Mesenchymal stem cell (in vitro differentiated cells and primary cell): ENCODE measurements around the gene NPHP4.

Experiments
- DNase-seq: peaks from one replicate; pipeline ENCODE4 v3.0.0-alpha.2; 2013
- H2AFZ ChIP-seq: one replicate; pipeline ENCODE4 v1.6.1; 2013; ENCODE audit warnings: low read depth, mild to moderate bottlenecking, control low read depth, inconsistent platforms, low read length, moderate library complexity
- H2AK5ac ChIP-seq: 2 replicates; pipeline ENCODE4 v1.6.1; 2013; ENCODE audit warnings: low read length, moderate library complexity, mild to moderate bottlenecking, inconsistent platforms; ENCODE audit not compliant: severe bottlenecking
- H2BK120ac ChIP-seq: one replicate; pipeline ENCODE4 v1.6.1; 2013; ENCODE audit warnings: low read depth, mild to moderate bottlenecking, inconsistent platforms, low read length, moderate library complexity
- H2BK12ac ChIP-seq, 2 experiments: one replicate each; pipeline ENCODE4 v1.6.1; 2013; ENCODE audit warnings: inconsistent platforms in 2 of 2, low read length in 2 of 2, mild to moderate bottlenecking in 2 of 2, moderate library complexity in 2 of 2, control low read depth in 1 of 2
- H2BK15ac ChIP-seq: one replicate; pipeline ENCODE4 v1.6.1; 2013; ENCODE audit warnings: mild to moderate bottlenecking, low read depth, inconsistent platforms; ENCODE audit not compliant: poor library complexity, severe bottlenecking
- H2BK5ac ChIP-seq: 2 replicates; pipeline ENCODE4 v1.6.1; 2013; ENCODE audit warnings: low read depth, mild to moderate bottlenecking, low read length, control low read depth, inconsistent platforms; ENCODE audit not compliant: poor library complexity, severe bottlenecking
- H3K14ac ChIP-seq, 2 experiments: one replicate each; pipeline ENCODE4 v1.6.1; 2013; ENCODE audit warnings: inconsistent platforms in 2 of 2, low read length in 2 of 2, control low read depth in 1 of 2, mild to moderate bottlenecking in 1 of 2, moderate library complexity in 1 of 2
- H3K18ac ChIP-seq, 2 experiments: one replicate each; pipeline ENCODE4 v1.6.1; 2013; ENCODE audit warnings: inconsistent platforms in 2 of 2, low read length in 2 of 2, control low read depth in 1 of 2, low read depth in 1 of 2, mild to moderate bottlenecking in 1 of 2
- H3K23ac ChIP-seq, 2 experiments: one replicate each; pipeline ENCODE4 v1.6.1; 2013; ENCODE audit warnings: inconsistent platforms in 2 of 2, low read length in 2 of 2, mild to moderate bottlenecking in 2 of 2, moderate library complexity in 2 of 2, control low read depth in 1 of 2
- H3K27ac ChIP-seq: 2 replicates; pipeline ENCODE4 v1.5.1; 2013; ENCODE audit warnings: mild to moderate bottlenecking, moderate library complexity, low read length, control low read depth, inconsistent platforms; ENCODE audit not compliant: poor library complexity, severe bottlenecking
- H3K27me3 ChIP-seq, 2 experiments: 2 replicates each; pipeline versions ENCODE4 v1.6.1 to v1.7.0; 2013; ENCODE audit warnings: low read length in 2 of 2, mild to moderate bottlenecking in 2 of 2, moderate library complexity in 2 of 2, control low read depth in 1 of 2, inconsistent platforms in 1 of 2; ENCODE audit not compliant: control insufficient read depth in 1 of 2, insufficient read depth in 1 of 2
- H3K36me3 ChIP-seq, 2 experiments: 2 replicates each; pipeline versions ENCODE4 v1.6.1 to v1.7.0; 2013; ENCODE audit warnings: low read length in 2 of 2, control low read depth in 1 of 2, inconsistent platforms in 1 of 2, low read depth in 1 of 2, mild to moderate bottlenecking in 1 of 2; ENCODE audit not compliant: insufficient read depth in 2 of 2, control insufficient read depth in 1 of 2
- H3K4ac ChIP-seq, 2 experiments: one replicate each; pipeline ENCODE4 v1.6.1; 2013; ENCODE audit warnings: inconsistent platforms in 2 of 2, low read length in 2 of 2, mild to moderate bottlenecking in 2 of 2, moderate library complexity in 2 of 2, control low read depth in 1 of 2, low read depth in 1 of 2
- H3K4me1 ChIP-seq: 2 replicates; pipeline ENCODE4 v1.6.1; 2013; ENCODE audit warnings: low read depth, low read length, control low read depth; ENCODE audit not compliant: control insufficient read depth, insufficient read depth
- H3K4me2 ChIP-seq: 2 replicates; pipeline ENCODE4 v1.6.1; 2013; ENCODE audit warnings: low read length, mild to moderate bottlenecking, inconsistent platforms; ENCODE audit not compliant: poor library complexity, severe bottlenecking
- H3K4me3 ChIP-seq, 2 experiments: 2 replicates each; pipeline versions ENCODE4 v1.5.1 to v1.7.0; 2013; ENCODE audit warnings: low read length in 2 of 2, mild to moderate bottlenecking in 2 of 2, control low read depth in 1 of 2, low read depth in 1 of 2; ENCODE audit not compliant: insufficient read depth in 1 of 2
- H3K79me1 ChIP-seq: replicated peaks from 2 replicates; pipeline ENCODE4 v1.6.1; 2013; ENCODE audit warnings: mild to moderate bottlenecking, control low read depth, low read length, inconsistent platforms; ENCODE audit not compliant: poor library complexity, severe bottlenecking
- H3K9ac ChIP-seq: 2 replicates; pipeline ENCODE4 v1.7.0; 2013; ENCODE audit warnings: mild to moderate bottlenecking, low read length, moderate library complexity
- H3K9me3 ChIP-seq: 2 replicates; pipeline ENCODE4 v1.7.0; 2013; ENCODE audit warnings: mild to moderate bottlenecking, low read length; ENCODE audit not compliant: control insufficient read depth
- H4K8ac ChIP-seq: one replicate; pipeline ENCODE4 v1.6.1; 2013; ENCODE audit warnings: inconsistent platforms, mild to moderate bottlenecking, low read length, moderate library complexity
- H4K91ac ChIP-seq: one replicate; pipeline ENCODE4 v1.6.1; 2013; ENCODE audit warnings: mild to moderate bottlenecking, low read length, inconsistent platforms
- WGBS: methylation state at CpG from one replicate; pipeline ENCODE4 v1.1.7; 2013; ENCODE audit warnings: mixed read lengths; 5-methylcytosine and 5-hydroxymethylcytosine counted together

Gene NPHP4

GRCh38 chr1:5975133-5975880 lies 16.9 kb downstream of the NPHP4 start:
- H3K36me3 ChIP-seq = peaks cover 19 to 22% of the 10 kb centered on the region in 2 experiments
- no peak overlapping the region for H3K23ac ChIP-seq
- H2BK15ac ChIP-seq = no peak overlapping the region
- no peak overlapping the region for H3K4me3 ChIP-seq
- no peak overlapping the region for H3K4ac ChIP-seq
- no peak overlapping the region for H3K4me2 ChIP-seq
- peaks cover 7% of the 10 kb centered on the region for H3K4me1 ChIP-seq
- H3K27ac ChIP-seq = no peak overlapping the region
- H4K91ac ChIP-seq = no peak overlapping the region
- WGBS = 78% methylated on average over 17 of the region's 17 CpGs
- no peak overlapping the region for H2BK5ac ChIP-seq
- H3K9me3 ChIP-seq = no peaks in the 10 kb centered on the region
- H3K79me1 ChIP-seq = peaks cover 5% of the 10 kb centered on the region
- no peaks in the 10 kb centered on the region for H3K27me3 ChIP-seq
- no peak overlapping the region for H3K9ac ChIP-seq
- DNase-seq = peak; percentile 54
- no peak overlapping the region for H2AK5ac ChIP-seq
- H2BK12ac ChIP-seq = no peak overlapping the region
- H4K8ac ChIP-seq = no peak overlapping the region
- no peak overlapping the region for H2BK120ac ChIP-seq
- no peak overlapping the region for H2AFZ ChIP-seq
- no peak overlapping the region for H3K14ac ChIP-seq
- H3K18ac ChIP-seq = no peak overlapping the region

GRCh38 chr1:5974631-5975030 lies 17.6 kb downstream of the NPHP4 start:
- Histone ChIP-seq H3K4ac (no peak overlapping the region), H2BK15ac (no peak overlapping the region), H3K23ac (no peak overlapping the region), H3K14ac (no peak overlapping the region), H2AFZ (no peak overlapping the region), H3K36me3 (peaks cover 19 to 22% of the 10 kb centered on the region in 2 experiments), H2BK120ac (no peak overlapping the region), H3K27me3 (no peaks in the 10 kb centered on the region), H4K91ac (no peak overlapping the region), H3K79me1 (peaks cover 5% of the 10 kb centered on the region), H3K9ac (no peak overlapping the region), H2BK5ac (no peak overlapping the region), H3K4me1 (peaks cover 1% of the 10 kb centered on the region), H2AK5ac (no peak overlapping the region), H2BK12ac (no peak overlapping the region), H4K8ac (no peak overlapping the region), H3K9me3 (no peaks in the 10 kb centered on the region), H3K4me3 (no peak overlapping the region), H3K4me2 (no peak overlapping the region), H3K18ac (no peak overlapping the region), H3K27ac (no peak overlapping the region)
- 88% methylated on average over 8 of the region's 8 CpGs for WGBS
- DNase-seq = no peak

- H3K18ac ChIP-seq = no peak overlapping the region
- H3K4ac ChIP-seq = no peak overlapping the region
- H2BK5ac ChIP-seq = no peak overlapping the region
- H2BK120ac ChIP-seq = no peak overlapping the region
- no peak for DNase-seq
- WGBS = 82% methylated on average over 11 of the region's 11 CpGs
- no peaks in the 10 kb centered on the region for H3K9me3 ChIP-seq
- H2BK15ac ChIP-seq = no peak overlapping the region
- peaks cover 1% of the 10 kb centered on the region for H3K4me1 ChIP-seq
- peaks cover 5% of the 10 kb centered on the region for H3K79me1 ChIP-seq
- H3K9ac ChIP-seq = no peak overlapping the region
- no peak overlapping the region for H4K8ac ChIP-seq
- no peak overlapping the region for H2AFZ ChIP-seq
- H3K4me2 ChIP-seq = no peak overlapping the region
- no peak overlapping the region for H2AK5ac ChIP-seq
- H3K27ac ChIP-seq = no peak overlapping the region
- no peak overlapping the region for H4K91ac ChIP-seq
- no peaks in the 10 kb centered on the region for H3K27me3 ChIP-seq
- no peak overlapping the region for H3K23ac ChIP-seq
- peaks cover 18 to 22% of the 10 kb centered on the region in 2 experiments for H3K36me3 ChIP-seq
- no peak overlapping the region for H3K14ac ChIP-seq
- H2BK12ac ChIP-seq = no peak overlapping the region
- H3K4me3 ChIP-seq = no peak overlapping the region
Observed at GRCh38 chr1:5973771-5974170, 18.5 kb downstream of the NPHP4 start.

- WGBS = 89% methylated on average over 4 of the region's 4 CpGs
- H2BK15ac ChIP-seq = no peak overlapping the region
- no peak overlapping the region for H2AFZ ChIP-seq
- H3K18ac ChIP-seq = no peak overlapping the region
- H3K27me3 ChIP-seq = no peaks in the 10 kb centered on the region
- H4K8ac ChIP-seq = no peak overlapping the region
- no peak overlapping the region for H2AK5ac ChIP-seq
- H2BK5ac ChIP-seq = no peak overlapping the region
- H3K36me3 ChIP-seq = peaks cover 13 to 24% of the 10 kb centered on the region in 2 experiments
- H3K4me2 ChIP-seq = no peak overlapping the region
- H2BK120ac ChIP-seq = no peak overlapping the region
- peaks cover 1% of the 10 kb centered on the region for H3K4me1 ChIP-seq
- H2BK12ac ChIP-seq = no peak overlapping the region
- no peak for DNase-seq
- H3K9me3 ChIP-seq = no peaks in the 10 kb centered on the region
- no peak overlapping the region for H3K9ac ChIP-seq
- H3K14ac ChIP-seq = no peak overlapping the region
- no peak overlapping the region for H3K4me3 ChIP-seq
- peaks cover 5% of the 10 kb centered on the region for H3K79me1 ChIP-seq
- no peak overlapping the region for H3K4ac ChIP-seq
- no peak overlapping the region for H3K27ac ChIP-seq
- no peak overlapping the region for H3K23ac ChIP-seq
- no peak overlapping the region for H4K91ac ChIP-seq
Observed at GRCh38 chr1:5972198-5972520, 20.1 kb downstream of the NPHP4 start.
